HG03575 (cell line): ENCODE data around the gene GINS1.
"Not testable (repeated sequence)": the region's sequence is repeated elsewhere in the genome, so short reads cannot be mapped to it uniquely, and the experiment has no call there.

ENCODE experiments used
- ATAC-seq: cut with Tn5 transposase; IDR thresholded peaks from one replicate; pipeline ENCODE4 v1.9.1; 2021; ENCODE audit not compliant: unreplicated experiment, insufficient number of reproducible peaks, low FRiP score; ENCODE audit errors: extremely low read depth

GINS1 gene

DNA sequence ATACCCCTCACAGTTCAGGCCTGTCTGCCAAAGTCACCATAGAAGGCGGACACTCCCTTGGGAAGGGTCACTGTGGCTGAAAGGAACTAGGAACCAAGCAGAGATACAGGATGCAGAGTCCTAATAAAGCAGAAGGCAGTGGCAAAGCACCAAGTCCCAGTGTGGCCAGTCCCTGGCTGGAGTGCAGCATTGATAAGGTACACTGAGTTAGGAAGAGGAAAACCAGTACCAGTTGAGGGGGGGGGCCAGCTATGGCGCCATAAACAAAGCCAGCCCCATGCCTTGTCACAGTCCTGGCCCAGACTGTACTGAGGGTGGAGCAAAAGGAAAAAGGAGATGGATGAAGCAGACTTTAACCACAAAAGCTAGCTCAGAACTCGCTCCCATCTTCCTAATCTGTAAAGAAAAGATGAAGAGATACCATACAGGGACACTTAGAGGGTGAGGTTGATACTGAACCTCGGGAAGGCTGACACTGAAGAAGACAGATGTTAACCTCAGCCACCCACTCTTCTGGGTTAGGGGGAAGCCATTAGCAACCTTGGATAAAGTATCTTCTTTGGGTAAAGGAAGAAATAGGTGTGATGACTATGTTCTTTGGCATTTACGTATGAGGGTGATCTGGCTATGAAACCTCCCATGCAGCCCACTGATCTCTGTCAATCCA is 24.6 kb upstream of the GINS1 start:
- no peak for ATAC-seq

DNA sequence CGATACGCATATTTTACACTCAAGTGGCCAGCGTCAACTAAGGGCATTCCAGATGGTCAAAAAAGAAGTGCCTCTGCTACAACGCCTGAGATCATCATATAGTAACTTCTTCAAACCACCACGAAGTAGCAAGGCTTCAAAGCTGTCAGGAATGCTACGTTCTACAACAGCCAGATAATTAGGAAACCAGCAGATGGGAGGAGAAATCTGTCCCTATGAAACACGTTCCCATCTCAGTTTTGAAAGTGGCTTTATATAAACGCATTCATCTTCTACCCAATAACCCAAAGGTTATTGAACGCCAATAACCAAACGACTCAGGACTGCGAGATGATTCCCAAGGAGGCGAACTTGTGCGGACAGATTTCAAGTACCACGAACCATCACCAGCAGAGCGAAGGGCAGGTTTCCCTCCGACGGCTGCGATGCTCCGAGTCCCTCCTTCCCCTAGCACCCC is 18.0 kb upstream of the GINS1 start:
- ATAC-seq, result no peak

- no peak for ATAC-seq
Observed at GRCh38 chr20:25389858-25390537, 17.5 kb upstream of the GINS1 start.

DNA sequence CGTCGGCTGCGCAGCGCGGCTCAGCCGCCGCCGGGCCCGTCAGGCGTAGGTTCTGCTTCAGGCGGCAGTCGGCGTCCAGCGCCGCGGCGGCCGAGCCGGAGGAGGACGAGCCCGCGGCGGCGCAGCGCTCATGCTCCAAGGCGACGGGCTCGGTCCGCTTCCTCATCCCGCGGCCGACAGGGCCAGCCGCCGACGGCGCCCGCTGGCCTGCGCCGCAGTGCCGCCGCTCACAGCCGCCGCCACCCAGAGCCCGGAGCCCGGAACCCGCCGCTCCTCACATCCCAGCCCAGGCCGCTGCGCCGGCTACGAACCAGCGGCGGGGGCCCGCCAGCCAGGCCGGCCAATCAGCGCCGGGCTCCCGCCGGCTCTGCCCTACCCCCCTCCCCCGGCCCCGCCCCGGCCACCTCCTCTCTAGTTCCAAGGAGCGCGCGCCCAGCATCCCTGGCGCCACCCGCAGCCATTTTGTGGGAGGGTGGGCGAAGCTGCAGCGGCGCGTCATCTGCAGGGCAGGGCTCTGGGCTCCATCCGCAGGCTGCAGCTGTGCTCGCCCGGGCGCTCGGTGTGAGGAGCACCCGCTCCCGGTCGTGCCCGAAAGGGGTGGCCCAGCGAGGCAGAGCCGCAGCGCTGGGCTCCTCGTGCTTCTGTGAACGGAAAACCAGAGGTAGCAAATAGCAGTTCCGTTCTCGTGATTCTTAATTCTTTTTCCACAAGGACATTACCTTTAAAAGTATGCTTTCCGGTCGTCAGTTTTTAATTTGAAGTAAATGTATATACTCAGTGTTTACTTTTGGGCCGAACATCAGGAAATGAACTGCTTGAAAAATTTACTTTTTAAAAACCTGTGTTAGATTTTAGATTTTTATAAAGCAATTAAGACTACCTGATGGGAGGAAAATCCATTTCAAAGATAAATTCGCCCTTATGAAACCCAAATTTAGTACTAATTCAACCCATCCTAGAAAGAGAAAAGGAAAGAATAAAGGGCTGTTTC is 16.6 kb upstream of the GINS1 start, which contains the start of gene ABHD12:
TSS of gene ABHD12 (minus strand) at position 298 of the 991 bp plus-strand sequence. CDS start at position 166, 132 bp downstream.
- peak; percentile 62 for ATAC-seq

DNA sequence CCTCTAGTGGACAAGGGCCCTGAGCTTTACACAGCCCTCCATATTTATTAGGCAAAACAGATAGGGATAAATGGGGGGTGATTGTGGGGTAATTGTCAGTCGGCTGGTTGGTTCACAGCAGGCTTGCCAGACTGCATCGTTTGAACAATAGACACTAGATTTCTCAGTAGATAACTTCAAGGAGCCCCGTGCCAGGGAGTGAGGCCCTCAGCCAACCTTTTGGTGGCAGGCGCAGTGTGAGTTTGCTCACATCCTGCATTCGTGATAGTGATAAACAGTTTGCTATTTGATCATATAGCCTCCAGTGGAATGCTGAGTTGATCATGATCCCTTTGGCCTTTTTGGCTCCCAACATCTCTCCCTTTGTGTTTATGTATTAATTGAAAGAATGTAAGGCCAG is 13.2 kb upstream of the GINS1 start:
- ATAC-seq, result no peak

DNA sequence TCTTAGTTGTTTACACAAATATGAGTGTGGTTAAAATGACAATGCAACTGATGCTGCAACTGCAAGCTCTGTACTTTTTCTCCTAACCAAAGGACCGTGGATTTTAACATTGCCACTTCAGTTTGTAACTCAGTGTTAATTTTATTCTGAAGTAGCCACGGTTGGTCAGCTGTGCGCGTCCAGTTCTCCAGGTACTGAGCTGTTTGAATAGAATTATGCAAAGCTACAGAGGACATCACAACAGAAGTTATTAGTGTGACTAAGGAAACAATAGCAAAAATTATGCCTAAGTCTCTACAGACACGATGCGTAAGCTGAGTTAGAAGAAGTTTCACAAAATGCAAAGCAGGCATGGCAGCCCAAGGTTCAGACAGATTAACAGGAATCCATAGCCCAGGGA is 12.5 kb upstream of the GINS1 start:
- ATAC-seq, result no peak

- no peak for ATAC-seq
Observed at GRCh38 chr20:25397096-25397495, 10.4 kb upstream of the GINS1 start.

- ATAC-seq, result no peak
Observed at GRCh38 chr20:25397821-25398220, 9.7 kb upstream of the GINS1 start.

GRCh38 chr20:25398376-25399036 is 9.0 kb upstream of the GINS1 start:
- no peak for ATAC-seq

- no peak for ATAC-seq
Observed at GRCh38 chr20:25399037-25399430, 8.4 kb upstream of the GINS1 start.

DNA sequence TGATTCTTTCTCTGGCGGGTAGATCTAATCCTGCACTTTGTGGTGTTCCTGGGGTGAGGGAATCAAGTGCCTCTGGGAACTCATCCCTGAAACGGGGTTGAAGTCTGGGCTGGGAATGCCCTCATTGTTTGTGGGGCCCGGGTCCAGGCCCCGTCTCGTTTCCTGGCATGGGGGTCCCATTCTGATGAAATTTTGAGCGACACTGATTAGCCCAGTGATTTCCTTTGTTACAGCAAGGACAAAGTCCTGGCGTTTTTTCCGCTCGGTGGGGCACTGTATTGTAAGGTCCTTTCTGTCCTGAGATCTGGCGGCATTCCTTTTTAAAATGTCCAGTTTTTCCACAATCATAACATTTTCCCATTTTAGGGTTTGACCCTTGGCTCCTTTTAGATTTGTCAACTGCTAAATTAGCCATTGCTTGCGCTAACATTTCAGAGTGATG is 7.2 kb upstream of the GINS1 start:
- not testable (repeated sequence) for ATAC-seq

DNA sequence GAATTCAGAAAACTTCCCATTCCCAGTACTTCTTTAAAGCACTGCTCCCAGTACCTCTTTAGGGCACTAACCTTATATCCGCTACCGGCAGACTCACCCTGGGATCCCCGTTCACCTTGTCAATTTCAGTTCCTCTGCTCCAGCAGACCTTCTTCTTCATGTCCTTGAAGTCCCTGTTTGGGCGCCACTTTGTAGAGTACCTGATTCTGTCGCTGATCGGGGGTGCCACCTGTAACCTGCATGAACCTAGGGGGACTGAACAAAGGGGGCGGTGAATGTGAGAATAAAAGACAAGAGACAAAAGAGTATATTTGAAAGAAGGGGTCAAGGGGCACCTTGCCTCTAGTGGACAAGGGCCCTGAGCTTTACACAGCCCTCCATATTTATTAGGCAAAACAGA is 4.9 kb upstream of the GINS1 start:
- no peak for ATAC-seq

DNA sequence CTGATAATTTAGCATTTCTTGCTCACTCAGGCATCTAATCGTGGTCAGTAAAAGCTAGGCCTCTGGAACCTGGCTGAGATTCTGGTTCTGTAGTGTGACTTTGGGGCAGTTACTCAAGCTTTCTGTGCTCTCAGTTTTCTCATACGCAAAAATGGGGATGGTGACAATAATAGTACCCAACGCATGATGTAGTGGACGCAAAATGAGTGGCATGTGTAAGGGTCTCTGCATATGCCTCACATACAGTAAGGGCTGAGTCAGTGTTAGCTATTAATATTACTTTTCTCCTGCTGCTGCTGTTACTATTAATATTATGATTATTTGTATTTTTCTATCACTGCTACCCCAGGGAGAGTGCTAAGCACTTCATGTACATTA is 686 bp downstream of the GINS1 start:
- ATAC-seq, result no peak

GRCh38 chr20:25408890-25409289 is 1.4 kb downstream of the GINS1 start:
- no peak for ATAC-seq

- no peak for ATAC-seq
Observed at GRCh38 chr20:25418776-25419175, 11.3 kb downstream of the GINS1 start.

DNA sequence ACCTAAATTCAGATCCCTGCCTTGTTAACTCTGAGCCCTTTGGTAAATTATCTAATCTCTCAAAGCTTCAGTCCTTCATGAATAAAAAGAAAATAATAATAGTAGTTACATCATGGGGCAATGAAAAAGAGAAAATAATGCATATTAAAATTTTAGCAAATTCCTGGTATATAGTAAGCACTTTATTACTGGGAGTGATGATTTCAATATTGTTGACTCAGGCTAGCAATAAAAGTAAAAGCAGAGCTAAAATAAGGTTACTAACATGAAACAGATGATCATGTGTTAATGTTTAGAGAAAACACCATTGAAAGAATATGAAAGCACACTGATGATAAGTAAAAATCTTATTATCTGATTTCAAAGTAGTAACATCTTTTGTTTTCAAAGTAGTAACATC is 13.6 kb downstream of the GINS1 start:
- no peak for ATAC-seq

- ATAC-seq, result no peak
Observed at GRCh38 chr20:25422032-25422431, 14.6 kb downstream of the GINS1 start.

- ATAC-seq, result no peak
Observed at GRCh38 chr20:25424536-25424935, 17.1 kb downstream of the GINS1 start.

DNA sequence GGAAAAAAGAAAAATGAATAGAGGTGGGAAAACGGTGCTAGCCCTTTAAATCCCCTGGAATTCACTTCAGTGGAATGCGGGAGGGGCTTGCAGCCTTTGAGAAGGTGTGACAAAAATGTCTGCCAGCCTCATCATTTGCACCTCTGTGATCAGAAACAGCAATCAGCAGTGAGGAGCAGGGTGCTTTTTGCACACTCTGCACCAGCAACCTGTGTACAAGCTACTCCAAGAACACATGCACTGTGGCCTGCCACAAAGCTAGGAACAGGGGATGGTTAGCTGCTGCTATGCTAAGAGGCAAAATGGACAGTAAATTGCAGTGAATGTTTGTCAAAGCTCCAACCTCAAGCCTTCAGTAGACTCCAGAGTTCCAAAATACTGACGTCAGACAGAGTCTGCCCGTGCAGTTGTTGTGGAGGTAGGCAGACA is 29.7 kb downstream of the GINS1 start:
- ATAC-seq, result no peak
